Smooth muscle cell (in vitro differentiated cells): ENCODE results near the gene CRKL. TPM values are rescaled to one million over a fixed set of nuclear protein-coding genes. Genes with fewer than 3 reads are reported as not detected.
A peak's percentile ranks its signal among the peaks of the same experiment; 100 is the strongest.

Experiments used
- DNase-seq: peaks from one replicate; lab custom pipeline; 2025; ENCODE audit not compliant: unreplicated experiment; lab: John Stamatoyannopoulos, UW
- H2AFZ ChIP-seq: fragments of 200-600 bp; sonication (generic); 2 replicates; pipeline ENCODE4 v1.6.0; 2016; ENCODE audit warnings: antibody characterized with exemption, low read depth, mild to moderate bottlenecking
- H3F3A ChIP-seq: fragments of 200-600 bp; sonication (generic); 2 replicates; pipeline ENCODE4 v1.6.0; 2017; ENCODE audit warnings: antibody characterized with exemption, low read depth
- H3K27ac ChIP-seq: fragments of 200-600 bp; sonication (generic); 2 replicates; pipeline ENCODE4 v1.5.1; 2016; ENCODE audit warnings: low read depth, mild to moderate bottlenecking
- H3K27me3 ChIP-seq: fragments of 200-600 bp; sonication (generic); 2 replicates; pipeline ENCODE4 v1.6.1; 2016; ENCODE audit warnings: low read depth, mild to moderate bottlenecking
- H3K36me3 ChIP-seq: fragments of 200-600 bp; sonication (generic); 2 replicates; pipeline ENCODE4 v1.5.1; 2016; ENCODE audit warnings: low read depth
- H3K4me1 ChIP-seq: fragments of 200-600 bp; sonication (generic); 2 replicates; pipeline ENCODE4 v1.5.1; 2016; ENCODE audit warnings: low read depth
- H3K4me2 ChIP-seq: fragments of 200-600 bp; sonication (generic); 2 replicates; pipeline ENCODE4 v1.6.0; 2016; ENCODE audit warnings: mild to moderate bottlenecking
- H3K4me3 ChIP-seq: fragments of 200-600 bp; sonication (generic); 2 replicates; pipeline ENCODE4 v1.5.1; 2016; ENCODE audit warnings: mild to moderate bottlenecking
- H3K79me2 ChIP-seq: fragments of 200-600 bp; sonication (generic); 2 replicates; pipeline ENCODE4 v1.6.0; 2016; ENCODE audit warnings: low read depth, mild to moderate bottlenecking
- H3K9ac ChIP-seq: fragments of 200-600 bp; sonication (generic); 2 replicates; pipeline ENCODE4 v1.6.0; 2016; ENCODE audit warnings: low read depth
- H3K9me3 ChIP-seq: fragments of 200-600 bp; sonication (generic); replicated peaks from 2 replicates; pipeline ENCODE4 v1.5.1; 2016; ENCODE audit warnings: low read depth
- H4K20me1 ChIP-seq: fragments of 200-600 bp; sonication (generic); 2 replicates; pipeline ENCODE4 v1.6.0; 2016; ENCODE audit warnings: low read depth
- WGBS: methylation state at CpG from one replicate; pipeline ENCODE4 v1.1.7; 2016; ENCODE audit warnings: low lambda C conversion rate; 5-methylcytosine and 5-hydroxymethylcytosine counted together
- polyA plus RNA-seq: library from polyadenylated mRNA; unstranded; fragments of >200 nt; fragmentation: Nextera tagmentation; extraction: Ambion mirVana; gene quantifications from 2 replicates; pipeline ENCODE4 v1.2.1, GENCODE V29; 2016
- total RNA-seq: library from RNA; depleted of rRNA; stranded (reverse); fragments of >200 nt; gene quantifications from 2 replicates; pipeline ENCODE4 v1.2.3, GENCODE V29; 2014
- TF ChIP-seq, protein P1 (sequence below): fragments of 200-600 bp; sonication (generic); IDR thresholded peaks from 2 replicates; pipeline ENCODE4 v1.5.1; 2017; ENCODE audit warnings: borderline replicate concordance, mild to moderate bottlenecking, antibody characterized with exemption; ENCODE audit not compliant: insufficient read depth, poor library complexity, severe bottlenecking

The CRKL gene
- total and polyA plus RNA-seq, 2 experiments from 2014 or later = 26.6 to 40.9 TPM

DNA sequence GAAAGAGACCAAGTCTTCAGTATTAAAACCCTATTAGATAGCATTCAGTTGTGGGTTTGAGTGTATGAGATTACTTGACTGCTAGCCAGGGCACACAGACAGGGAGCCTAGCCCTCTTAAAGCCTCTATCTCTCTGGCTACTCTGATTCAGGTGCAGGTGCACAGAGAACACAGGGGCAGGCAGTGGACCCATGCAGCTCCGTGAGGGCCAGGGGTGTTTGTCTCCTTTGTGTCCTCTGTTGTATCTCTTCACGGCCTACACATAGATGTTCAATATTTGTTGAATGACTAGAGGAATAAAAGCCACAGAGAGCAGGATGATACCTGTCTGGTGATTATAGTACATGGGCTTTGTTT lies 28.3 kb downstream of the CRKL start:
- Histone ChIP-seq H3F3A (no peaks in the 10 kb centered on the region), H3K4me2 (no peak overlapping the region), H3K9ac (no peak overlapping the region), H3K4me3 (no peak overlapping the region), H3K27me3 (no peaks in the 10 kb centered on the region), H3K27ac (peak overlapping the region; percentile 10), H3K79me2 (peaks cover 97% of the 10 kb centered on the region), H4K20me1 (peaks cover 98% of the 10 kb centered on the region), H3K4me1 (no peaks in the 10 kb centered on the region), H3K36me3 (no peaks in the 10 kb centered on the region), H2AFZ (no peak overlapping the region), H3K9me3 (no peaks in the 10 kb centered on the region)
- TF ChIP-seq, protein P1, sequence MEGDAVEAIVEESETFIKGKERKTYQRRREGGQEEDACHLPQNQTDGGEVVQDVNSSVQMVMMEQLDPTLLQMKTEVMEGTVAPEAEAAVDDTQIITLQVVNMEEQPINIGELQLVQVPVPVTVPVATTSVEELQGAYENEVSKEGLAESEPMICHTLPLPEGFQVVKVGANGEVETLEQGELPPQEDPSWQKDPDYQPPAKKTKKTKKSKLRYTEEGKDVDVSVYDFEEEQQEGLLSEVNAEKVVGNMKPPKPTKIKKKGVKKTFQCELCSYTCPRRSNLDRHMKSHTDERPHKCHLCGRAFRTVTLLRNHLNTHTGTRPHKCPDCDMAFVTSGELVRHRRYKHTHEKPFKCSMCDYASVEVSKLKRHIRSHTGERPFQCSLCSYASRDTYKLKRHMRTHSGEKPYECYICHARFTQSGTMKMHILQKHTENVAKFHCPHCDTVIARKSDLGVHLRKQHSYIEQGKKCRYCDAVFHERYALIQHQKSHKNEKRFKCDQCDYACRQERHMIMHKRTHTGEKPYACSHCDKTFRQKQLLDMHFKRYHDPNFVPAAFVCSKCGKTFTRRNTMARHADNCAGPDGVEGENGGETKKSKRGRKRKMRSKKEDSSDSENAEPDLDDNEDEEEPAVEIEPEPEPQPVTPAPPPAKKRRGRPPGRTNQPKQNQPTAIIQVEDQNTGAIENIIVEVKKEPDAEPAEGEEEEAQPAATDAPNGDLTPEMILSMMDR = no peak
- no peak for DNase-seq
- WGBS = 100% methylated on average over 2 of the region's 2 CpGs

DNA sequence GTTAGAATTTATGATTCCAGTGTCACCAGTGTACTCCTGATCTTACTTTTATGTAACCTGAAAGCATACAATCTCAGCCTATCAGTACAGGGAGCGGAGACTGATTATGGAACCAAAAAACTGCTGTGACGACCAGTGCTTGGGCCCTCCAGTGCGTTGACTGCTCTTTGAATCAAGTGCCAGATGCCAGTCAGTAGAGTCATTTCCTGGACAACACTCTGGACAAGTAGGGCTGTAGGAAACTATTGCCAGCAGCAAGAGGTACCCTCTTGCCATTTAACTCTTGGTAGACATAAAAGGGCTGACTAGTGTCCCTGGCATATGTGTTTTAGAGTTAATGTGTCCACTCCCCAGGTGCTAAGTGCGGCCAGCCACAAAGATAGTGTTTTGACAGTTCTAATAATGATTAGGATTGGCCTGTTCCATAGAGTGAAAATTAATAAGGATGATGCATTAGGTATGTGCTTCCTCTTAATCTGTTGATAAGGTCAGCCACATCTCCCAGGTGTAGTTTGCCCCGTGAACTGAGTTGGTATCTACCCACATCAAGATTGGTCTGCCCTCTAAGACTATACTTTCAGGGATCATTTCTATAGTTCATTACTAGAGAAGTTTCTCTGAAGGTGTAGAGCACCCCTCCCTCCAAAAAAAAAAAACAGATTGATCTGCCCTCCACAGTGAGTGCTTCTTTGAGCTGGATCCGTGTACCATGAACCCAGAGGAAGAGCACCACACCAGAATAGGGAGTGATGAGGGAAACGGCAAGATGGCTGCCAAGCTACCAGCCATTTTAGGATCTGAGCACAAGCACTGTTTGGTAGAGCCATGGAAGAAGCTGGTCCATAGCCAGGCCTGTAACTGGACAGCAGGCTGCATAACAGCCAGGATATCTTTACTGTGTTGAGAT lies 29.1 kb downstream of the CRKL start:
- no peak overlapping the region for H3K4me2 ChIP-seq
- H3K79me2 ChIP-seq = peaks cover 90% of the 10 kb centered on the region
- peaks cover 1% of the 10 kb centered on the region for H3F3A ChIP-seq
- no peaks in the 10 kb centered on the region for H3K36me3 ChIP-seq
- H3K4me1 ChIP-seq = no peaks in the 10 kb centered on the region
- 82% methylated on average over 7 of the region's 7 CpGs for WGBS
- H3K27ac ChIP-seq = peak overlapping the region; percentile 10
- DNase-seq = no peak
- H2AFZ ChIP-seq = no peak overlapping the region
- no peaks in the 10 kb centered on the region for H3K9me3 ChIP-seq
- no peak overlapping the region for H3K4me3 ChIP-seq
- no peaks in the 10 kb centered on the region for H3K27me3 ChIP-seq
- no peak overlapping the region for H3K9ac ChIP-seq
- peaks cover 99% of the 10 kb centered on the region for H4K20me1 ChIP-seq
- TF ChIP-seq, protein P1 = no peak

- H3K36me3 ChIP-seq = no peaks in the 10 kb centered on the region
- H3K4me2 ChIP-seq = no peak overlapping the region
- H2AFZ ChIP-seq = no peak overlapping the region
- H3K4me3 ChIP-seq = no peak overlapping the region
- peaks cover 8% of the 10 kb centered on the region for H3F3A ChIP-seq
- H3K9ac ChIP-seq = no peak overlapping the region
- TF ChIP-seq, protein P1 = no peak
- no peaks in the 10 kb centered on the region for H3K4me1 ChIP-seq
- WGBS = 100% methylated on average over 1 of the region's 1 CpG
- no peaks in the 10 kb centered on the region for H3K9me3 ChIP-seq
- no peak overlapping the region for H3K27ac ChIP-seq
- DNase-seq = no peak
- H4K20me1 ChIP-seq = peaks cover 100% of the 10 kb centered on the region
- peaks cover 88% of the 10 kb centered on the region for H3K79me2 ChIP-seq
- no peaks in the 10 kb centered on the region for H3K27me3 ChIP-seq
Observed at GRCh38 chr22:20946991-20947390, 29.8 kb downstream of the CRKL start.
